Endothelial cell of hepatic sinusoid (primary cell): ENCODE results near the gene COL28A1.

Experiments
- in situ Hi-C: cut with HindIII; loops from 2 replicates; pipeline ENCODE4 v1.10.0; 2017; ENCODE audit warnings: low sequenced_read_pairs

The COL28A1 gene

DNA sequence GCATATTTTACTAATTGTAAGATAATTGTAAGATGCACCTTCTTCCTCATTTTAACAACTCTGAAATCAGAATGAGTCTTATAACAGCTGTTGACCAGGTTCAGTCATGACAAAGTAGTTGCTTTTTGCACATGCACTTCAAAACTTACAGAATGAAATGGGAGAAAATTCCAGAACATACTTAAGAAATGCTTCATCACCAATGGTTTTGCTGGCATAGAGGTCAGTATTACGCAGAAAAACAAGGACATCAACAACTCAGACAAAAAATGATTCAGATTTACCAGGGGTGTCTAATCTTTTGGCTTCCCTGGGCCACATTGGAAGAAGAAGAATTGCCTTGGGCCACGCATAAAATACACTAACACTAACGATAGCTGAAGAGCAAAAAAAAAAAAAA, 13.3 kb downstream of the COL28A1 start:
- in situ Hi-C loops = no loop called here

DNA sequence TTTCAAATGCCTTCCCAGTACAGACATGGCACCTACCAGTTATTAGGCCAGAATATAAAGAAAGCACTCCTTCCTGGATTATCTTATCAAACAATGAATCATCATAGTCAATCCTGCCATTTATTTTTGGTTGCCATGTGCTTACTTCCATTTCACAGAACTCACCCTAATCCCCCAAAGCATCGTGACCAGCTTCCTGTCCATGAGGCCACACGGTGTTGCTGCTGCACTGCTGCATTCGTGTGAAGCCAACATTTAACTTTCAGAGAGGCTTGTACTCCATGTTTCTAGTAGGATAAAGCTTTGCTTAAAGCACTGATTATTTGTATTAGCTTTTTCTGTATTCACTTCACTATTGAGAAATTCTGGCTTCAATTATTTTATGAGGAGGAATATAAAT, 14.4 kb downstream of the COL28A1 start:
- in situ Hi-C loops = no loop called here

DNA sequence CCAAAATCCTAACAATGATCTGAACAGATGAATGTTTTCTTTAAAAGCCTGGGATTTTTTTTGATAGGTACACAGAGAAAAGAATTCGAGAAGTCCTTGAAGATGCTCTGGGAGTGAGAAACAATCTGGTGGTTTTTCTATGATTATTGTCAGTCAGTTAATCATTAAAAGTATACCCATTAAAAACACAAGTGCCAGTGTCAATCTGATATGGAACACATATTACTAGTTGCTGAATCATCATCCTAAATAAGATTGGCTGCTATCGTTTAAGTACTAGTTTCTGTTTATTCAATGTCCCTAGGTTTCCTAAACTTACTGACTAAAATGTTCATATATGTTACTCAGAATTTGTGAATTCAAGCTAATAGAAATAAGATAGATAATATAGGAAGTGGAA, 16.1 kb downstream of the COL28A1 start:
- in situ Hi-C loops = no loop called here

DNA sequence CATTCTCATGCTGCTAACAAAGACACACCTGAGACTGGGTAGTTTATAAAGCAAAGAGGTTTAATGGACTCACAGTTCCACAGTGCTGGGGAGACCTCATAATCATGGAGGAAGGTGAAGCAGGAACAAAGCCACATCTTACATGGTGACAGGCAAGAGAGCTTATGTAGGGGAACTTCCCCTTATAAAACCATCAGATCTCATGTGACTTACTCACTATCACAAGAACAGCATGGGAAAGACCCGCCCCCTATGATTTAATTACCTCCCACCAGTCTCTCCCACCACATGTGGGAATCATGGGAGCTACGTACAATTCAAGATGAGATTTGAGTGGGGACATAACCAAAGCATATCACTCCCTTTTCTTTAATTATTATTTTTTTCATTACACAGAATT, 16.6 kb downstream of the COL28A1 start:
- in situ Hi-C loops = no loop called here

DNA sequence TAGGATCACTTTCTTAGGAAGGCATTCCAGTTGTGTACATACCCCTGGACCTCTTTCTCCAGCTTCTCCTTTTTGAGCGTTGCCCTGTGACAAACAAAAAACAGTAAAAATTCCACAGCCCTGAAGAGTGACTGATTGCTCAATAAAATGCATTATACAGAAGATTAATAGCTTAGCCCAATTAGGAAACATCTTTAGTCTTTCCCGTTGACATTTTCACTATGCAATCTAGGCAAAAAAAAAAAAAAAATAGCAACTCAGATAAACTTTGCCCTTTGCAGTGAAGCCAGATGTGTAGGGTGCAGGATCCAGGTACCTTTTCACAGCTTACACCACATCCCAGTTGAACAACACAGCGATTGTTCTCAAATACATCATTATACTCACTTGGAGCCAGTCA, 17.9 kb downstream of the COL28A1 start:
- in situ Hi-C loops = no loop called here

DNA sequence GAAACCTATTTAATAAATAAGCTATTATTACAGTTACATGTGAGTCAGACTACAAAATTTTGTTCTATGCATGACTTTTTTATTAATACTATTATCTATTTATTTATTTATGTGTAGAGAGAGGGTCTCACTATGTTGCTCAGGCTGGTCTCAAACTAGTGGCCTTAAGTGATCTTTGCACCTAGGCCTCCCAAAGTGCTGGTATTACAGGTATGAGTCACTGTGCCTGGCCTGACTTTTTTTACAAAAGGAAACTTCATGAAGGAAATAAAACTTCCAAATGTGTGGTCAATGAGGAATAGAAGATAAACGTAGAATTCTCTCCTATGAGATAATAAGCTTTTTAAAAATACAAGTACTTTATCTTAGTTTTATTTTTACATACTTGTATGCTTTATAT, 19.0 kb downstream of the COL28A1 start:
- in situ Hi-C loops = no loop called here

DNA sequence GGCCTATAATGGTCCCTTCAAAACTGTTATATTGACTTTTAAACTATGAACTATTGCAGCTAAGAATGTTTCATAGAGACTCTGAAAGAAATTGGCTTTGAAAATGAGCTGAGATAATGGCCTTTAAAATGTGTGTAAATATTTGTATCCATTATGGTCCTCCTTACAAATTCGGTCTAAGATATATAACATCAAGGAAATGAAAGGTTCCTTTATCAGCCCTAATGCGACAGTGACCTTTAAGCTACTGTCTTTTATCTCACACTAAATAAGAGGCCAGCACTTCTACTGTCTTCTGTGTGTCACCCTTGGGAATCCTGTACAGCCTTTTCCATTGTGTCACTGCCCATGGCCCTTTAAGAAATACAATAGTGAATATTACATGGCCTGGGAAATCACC, 19.5 kb downstream of the COL28A1 start:
- in situ Hi-C loops = no loop called here

DNA sequence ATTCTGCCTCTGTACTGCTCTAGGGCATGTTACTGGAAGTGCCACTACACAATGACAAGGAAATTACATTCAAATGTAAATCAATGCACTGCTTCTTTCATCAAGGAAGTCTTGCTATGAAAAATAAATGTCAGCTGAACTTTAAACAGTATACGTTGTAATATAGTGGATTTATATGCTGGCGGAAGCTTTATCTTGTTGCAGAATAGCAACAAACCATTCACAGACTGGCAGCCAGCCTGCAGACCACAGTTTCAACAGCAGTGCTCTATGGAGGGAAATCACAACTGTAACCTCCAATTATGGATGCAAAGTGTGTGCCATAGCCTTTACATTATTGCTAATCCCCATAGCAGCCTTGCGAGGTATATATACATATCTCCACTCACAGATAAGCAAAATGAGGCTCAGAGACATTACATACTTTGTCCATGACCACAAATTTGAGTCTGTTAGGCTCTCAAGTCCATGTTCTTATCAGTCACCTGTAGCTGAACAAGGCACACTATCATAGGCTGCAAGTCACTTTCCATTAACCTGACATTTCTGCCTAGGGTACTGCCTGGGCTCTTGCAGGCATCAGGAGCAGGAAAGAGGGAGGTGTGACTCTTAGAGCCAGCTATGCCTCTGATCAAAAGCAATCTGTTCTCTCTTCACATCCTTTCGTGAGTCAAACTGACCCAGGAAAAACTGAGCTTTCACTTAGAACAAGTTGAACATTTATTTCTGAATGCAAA, 22.6 kb downstream of the COL28A1 start:
- in situ Hi-C loops = no loop called here

DNA sequence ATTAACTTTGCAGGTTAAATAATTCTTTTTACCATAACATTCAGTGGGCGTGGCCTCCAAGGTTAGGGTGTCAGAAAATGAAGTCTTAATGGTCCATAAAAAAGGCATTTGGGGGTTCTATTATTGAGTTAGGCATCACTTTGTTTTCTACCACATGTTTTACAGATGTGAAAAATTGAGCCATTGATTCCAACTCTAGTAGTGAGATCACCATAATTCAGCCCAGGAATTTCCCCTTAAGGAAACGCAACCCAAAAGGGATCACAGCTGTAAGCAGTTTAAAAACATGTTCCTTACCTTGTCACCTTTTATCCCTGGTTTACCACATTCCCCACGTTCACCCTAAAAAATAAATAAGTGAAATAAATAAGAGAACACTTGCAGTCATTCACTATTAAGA, 24.9 kb downstream of the COL28A1 start:
- in situ Hi-C loops = no loop called here

DNA sequence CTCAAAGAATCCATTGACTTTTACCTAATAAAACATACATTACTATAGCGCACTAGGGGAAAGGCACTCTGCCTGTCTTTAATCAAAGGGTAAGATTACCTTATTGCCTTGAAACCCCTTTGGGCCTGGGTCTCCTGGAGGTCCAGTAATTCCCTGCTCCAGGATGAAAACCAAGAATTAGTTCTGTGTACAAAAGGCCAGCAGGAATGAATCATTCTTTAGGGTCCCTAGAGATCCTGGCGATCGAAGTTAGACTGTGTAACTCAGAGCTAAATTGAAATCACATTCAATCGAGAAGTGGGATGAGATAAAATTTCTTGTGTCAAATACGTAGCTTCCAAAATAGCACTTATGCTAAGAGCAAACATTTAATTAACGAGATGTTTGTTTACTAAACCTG, 29.8 kb downstream of the COL28A1 start:
- in situ Hi-C loops = no loop called here

DNA sequence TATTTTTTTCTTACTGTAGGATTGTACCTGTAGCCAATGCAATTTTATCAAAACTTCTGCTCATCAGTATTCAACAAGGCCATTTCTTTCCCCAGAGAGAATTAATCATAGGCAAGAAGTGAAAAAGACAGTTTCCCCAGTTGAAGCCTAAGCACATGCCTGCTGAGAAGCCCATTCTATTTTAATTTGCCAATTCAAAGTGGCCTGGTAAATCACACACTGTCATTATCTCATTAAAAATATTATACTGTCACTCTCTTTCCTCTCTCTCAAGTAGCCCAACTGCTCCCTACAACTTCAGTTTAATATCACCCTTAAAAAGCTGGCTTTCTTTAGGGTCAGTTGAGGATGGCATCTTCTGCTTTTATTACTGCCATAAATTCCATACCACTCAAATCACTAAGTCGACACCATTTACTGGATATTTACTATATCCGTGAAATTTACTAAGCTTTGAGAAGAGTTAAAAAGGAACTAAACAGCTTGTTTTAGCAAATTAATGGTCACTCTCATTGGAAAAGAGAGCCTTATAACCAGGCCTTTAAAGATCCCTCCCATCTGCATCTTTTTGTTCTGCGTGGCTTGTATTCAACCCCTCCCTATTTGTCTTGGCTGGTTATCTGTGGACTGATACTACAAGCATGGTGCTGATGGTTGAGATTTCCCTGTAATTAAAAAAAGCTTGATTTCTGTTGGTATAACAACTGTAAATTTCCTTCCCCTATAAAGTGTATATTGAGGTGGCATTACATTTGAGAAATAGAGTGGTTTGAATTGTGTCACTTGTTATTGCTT, 30.6 kb downstream of the COL28A1 start:
- in situ Hi-C loops = no loop called here

DNA sequence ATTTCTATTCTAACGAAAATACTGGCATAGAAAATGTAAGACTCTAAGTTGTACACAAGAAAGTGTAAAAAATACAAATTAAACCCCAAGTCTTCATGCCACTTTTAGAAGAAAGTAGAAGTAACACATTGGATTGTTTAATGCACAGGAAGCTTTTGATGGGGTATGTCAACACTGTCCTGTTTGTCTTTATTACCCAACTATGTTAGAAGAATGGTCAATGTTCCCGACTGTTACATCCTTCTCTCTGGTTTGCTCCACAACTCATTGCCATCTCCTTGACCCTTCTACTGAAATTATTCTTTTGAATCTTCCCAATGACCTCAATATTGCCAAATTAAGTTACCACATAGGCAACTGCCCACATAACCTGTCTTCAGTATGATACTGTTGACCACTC, 35.8 kb downstream of the COL28A1 start:
- in situ Hi-C loops = no loop called here

DNA sequence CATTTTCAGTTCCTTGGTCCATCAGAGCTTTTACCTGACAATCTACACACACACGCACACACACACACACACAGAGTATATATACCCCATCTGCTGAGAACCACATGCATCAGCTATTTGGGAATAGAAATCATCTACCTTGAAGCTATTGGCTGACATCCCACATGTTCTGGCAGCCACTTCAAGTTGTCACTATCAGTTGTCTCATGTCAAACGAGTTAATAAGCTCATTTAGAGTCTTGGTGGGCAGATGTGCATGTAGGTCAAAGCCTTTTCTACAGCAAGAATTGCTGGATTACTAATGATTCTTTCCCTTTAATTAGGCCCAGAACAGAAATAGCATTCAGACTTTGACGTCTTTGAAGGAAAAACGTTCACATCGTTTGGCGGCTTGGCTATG, 36.8 kb downstream of the COL28A1 start:
- in situ Hi-C loops = no loop called here

DNA sequence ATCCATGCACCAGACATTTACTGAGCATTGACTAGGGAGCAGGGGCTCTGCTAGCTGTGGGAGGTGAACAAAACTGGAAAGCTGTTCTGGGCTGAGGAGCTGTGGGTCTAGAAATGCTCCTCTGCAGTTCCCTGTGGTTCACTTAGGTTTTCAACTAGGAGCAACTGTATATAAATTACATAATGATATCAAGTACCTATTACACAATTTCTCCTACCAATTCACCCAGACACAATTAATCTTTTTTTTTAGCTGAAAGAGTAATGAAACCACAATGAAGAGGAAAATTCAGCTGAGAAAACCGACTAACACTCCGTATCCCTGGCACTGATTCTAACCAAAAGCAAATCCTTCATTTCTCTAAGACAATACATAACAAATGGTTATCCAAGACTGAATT, 39.4 kb downstream of the COL28A1 start:
- in situ Hi-C loops = no loop called here

DNA sequence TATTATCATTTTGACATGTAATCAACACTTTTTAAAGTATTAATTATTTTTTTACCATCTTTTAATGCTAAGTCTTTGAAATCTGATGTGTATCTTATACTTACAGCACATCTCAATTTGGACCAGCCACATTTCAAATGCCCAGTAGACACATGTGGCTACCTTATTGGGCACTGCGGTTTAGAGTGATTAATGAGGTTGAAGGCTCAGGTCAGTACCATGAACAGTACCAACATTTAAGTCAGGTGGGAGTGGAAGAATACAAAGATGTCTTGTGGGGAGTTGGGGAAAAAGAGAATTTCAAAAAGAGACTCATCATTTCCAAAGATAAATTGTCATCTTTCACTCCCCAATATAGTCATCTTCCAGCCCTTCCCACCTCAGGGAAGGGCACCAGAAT, 40.5 kb downstream of the COL28A1 start:
- in situ Hi-C loops = no loop called here

DNA sequence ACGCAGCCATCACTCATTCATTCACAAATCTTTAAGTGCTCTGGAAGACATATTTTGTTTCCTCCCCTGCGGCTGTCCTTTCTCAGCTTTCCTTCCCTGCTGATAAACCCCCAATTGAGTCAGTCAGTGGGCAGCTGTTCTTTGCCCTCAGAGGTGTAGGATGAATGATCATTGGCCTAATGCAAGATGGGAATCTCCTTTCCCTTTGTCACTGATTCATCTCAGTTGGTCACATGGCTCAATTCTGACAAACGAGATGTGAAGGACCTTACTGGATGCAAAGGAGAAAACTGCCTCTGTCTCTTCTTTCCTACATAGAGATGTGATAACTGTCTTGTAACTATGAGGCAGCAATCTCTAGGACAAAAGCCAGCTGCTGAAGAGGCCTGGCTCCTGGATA, 44.6 kb downstream of the COL28A1 start:
- in situ Hi-C loops = loop anchor here (5.0 kb wide), 1 partner anchor 69 kb away; no protein-coding TSS in a partner anchor

DNA sequence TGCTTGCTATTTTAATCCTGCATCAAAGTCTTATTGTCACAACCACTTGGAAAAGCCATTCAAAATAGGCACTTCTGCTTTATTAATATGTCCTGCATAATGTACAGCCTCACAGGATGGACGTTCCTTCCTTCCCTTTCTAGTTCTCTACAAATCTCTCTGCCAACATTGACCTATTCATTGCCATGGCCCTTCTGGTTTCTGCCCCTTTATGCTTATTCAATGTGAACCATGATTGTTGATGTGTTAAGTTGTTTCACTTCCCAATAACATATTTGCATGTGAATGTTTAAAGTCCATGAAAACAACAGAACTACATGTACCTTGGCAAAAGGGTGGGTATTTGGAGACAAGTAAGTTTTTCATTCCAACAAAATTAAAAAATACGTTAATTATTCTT, 45.7 kb downstream of the COL28A1 start:
- in situ Hi-C loops = loop anchor here (5.0 kb wide), 1 partner anchor 68 kb away; no protein-coding TSS in a partner anchor

DNA sequence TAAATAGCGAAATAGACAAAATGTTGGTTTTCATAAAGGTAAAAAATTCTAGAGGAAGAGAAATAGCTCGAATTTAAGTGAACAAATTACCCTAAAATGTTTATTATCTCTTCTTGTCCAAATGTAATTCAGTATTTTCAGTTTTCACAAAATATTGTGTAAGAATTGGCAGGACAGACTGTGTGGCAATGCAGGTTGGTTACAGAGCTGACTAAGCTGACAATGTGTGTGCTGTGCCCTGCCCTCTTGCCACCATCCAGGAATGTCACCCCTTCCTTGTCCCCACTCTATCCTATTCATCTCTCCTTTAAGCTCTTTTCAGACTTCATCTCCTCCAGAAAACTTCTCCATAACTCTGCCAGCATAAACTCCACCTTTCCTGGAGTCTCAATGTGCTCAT, 46.1 kb downstream of the COL28A1 start:
- in situ Hi-C loops = no loop called here

DNA sequence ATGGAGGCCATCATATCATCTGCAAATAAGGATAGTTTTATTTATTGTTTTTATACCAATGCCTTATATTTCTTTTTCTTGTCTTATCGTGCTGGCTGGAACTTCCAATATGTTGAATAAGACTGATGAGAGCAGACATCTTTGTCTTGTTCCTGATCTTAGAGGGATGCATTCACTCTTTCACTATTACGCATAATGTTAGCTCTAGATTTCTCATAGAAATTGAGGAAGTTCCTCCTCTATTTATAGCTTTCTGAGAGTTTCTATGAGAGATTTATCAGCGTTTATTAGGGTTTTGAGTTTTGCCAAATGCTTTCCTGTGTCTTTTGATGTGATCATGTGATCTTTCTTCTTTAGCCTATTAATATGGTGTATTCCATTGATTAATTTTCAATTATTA, 49.3 kb downstream of the COL28A1 start:
- in situ Hi-C loops = no loop called here

DNA sequence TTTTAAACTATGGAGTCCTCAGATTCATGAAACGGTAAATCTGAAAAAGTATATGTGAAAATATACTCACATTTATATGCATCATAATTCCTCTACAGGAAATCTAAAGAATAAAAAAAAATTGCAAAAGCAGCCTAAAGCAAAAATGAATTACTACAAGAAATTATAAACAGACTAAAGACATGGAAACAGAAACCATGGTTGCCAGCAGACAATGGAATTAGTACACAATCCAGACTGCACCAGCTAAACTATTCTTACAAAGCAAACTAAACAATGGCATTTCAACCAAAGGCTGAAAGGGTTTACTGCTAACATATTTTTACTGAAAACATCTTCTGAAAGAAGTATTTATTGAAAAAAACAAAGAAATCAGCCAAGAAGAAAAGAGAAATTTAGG, 51.6 kb downstream of the COL28A1 start:
- in situ Hi-C loops = no loop called here

DNA sequence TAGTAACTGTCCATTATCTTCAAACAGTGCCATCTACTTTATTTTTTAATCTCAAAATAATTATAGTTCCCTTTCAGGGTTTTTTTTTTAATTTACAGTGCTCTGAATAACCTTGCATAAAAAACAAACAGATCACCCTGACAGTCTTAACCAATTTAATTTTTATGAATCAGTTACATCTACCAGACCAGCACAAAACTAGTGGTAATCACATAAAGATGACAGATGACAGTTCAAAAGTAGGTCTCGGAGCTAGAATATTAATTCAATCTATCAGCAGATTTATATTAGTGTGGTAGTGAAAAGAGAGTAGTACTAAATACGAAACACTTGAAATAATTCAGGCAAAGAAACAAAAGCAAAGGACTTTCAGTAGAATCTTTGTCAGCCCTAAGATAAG, 53.9 kb downstream of the COL28A1 start:
- in situ Hi-C loops = no loop called here

DNA sequence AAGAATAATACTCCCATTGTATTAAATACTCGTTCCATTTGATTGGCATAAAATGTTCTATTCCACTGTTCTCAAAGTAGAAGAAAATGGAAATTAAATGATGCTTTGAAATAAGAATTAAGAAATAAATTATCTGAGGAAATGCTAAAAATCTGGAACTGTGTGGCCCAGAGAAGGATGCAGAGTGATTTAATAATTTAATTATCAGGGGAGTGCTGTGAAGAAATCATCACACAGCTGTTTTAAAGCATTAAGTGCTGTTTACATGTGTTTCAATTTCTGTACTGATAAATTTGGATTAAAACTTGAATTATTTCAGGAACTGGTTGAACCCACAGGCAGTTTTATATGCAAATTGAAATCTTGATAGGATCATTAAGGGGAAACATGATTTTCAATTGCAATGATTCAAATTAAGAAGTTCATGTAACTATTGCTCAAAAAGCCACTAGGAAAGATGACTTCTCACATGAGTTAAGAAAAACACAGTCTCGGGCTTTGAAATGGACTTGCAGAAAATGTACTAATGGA, 56.3 kb downstream of the COL28A1 start:
- in situ Hi-C loops = no loop called here
